Epithelial cell of esophagus (primary cell): ENCODE measurements around the gene GRIN2A.

Source experiments
- DNase-seq: peaks from one replicate; pipeline ENCODE4 v3.0.0; 2010; ENCODE audit warnings: low read depth
- H3K4me3 ChIP-seq: 2 replicates; pipeline ENCODE4 v1.5.1; 2011; ENCODE audit warnings: mild to moderate bottlenecking, low read length, control low read depth
- CTCF ChIP-seq: IDR thresholded peaks from 2 replicates; pipeline ENCODE4 v1.5.1; 2011; ENCODE audit warnings: low read depth, mild to moderate bottlenecking, low read length, control low read depth, inconsistent platforms; ENCODE audit not compliant: insufficient read depth; ENCODE audit errors: missing control alignments

The GRIN2A gene

DNA sequence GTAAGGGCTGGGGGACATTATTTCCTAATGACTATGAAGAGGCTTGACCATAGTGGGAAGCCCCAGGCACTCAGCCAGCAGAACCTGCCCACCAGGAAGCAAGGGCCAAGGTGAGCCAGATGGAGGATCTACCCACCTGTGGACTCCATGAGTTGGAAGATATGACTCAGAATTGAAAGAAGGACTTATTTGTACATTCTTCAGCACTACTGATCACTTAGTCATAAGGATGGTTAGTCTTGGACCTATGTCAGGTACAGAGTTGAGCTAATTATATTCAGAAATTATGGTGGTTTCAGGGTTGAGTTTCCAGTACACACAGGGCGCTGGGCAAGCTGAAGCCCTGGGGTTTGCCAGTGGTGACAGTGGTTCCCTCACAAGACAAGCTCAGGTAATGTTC lies 24.0 kb upstream of the GRIN2A start:
- DNase-seq, result peak; percentile 5
- TF ChIP-seq CTCF, result no peak
- H3K4me3 ChIP-seq, result no peak overlapping the region

GRCh38 chr16:10205688-10206087 lies 23.5 kb upstream of the GRIN2A start:
- TF ChIP-seq CTCF, result no peak
- H3K4me3 ChIP-seq, result no peak overlapping the region
- no peak for DNase-seq

GRCh38 chr16:10202649-10203048 lies 20.4 kb upstream of the GRIN2A start:
- no peak overlapping the region for H3K4me3 ChIP-seq
- DNase-seq, result no peak
- no peak for TF ChIP-seq CTCF

DNA sequence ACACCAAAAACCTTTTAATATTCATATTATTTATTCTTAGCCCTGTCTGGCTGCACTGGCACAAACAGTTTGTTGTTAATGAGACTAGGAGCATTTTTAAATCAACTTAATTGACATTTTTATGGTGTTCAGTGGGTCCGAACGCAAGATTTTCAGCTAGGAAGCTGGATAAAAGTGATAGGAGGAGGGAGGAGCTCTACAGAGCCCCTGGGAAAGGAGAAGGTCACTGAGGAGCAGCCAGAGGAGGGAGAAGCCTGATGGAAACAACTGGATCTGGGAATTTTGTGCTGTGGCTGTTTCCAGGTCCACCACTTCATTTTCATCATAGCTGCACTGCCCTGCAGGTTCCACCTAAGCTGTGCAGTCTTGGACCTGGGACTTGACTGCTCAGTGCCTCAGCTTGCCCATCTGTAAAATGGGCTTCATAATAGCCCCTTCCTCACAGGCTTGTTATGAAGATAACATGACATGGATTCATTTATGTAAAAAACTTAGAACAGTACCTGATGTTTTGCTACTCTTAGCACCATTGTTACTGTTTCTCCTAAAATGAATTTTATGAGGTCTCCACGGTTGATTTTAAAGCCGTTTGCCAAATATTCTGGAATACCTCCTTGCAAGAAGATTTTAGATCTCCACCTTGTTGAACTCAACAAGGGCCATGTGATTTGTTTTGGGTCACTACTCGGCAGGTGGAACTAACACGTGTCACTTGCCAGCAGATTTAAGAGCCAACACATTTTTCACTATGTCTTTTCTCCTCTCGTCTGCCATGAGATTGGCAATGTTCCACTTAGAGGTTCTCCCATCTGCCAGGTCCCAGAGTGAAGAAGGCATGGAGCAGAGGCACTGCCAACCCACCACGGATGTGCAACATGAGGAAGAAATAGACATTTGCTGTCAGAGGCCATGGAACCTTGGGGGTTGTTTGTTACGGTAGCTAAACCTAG lies 18.7 kb upstream of the GRIN2A start:
- TF ChIP-seq CTCF, result no peak

GRCh38 chr16:10196999-10197398 lies 14.8 kb upstream of the GRIN2A start:
- TF ChIP-seq CTCF, result no peak
- DNase-seq, result no peak
- no peak overlapping the region for H3K4me3 ChIP-seq

More for the DNA sequence above, 18.7 kb upstream of the GRIN2A start:
- no peak overlapping the region for H3K4me3 ChIP-seq
- no peak for DNase-seq

GRCh38 chr16:10191096-10191495 lies 8.9 kb upstream of the GRIN2A start:
- no peak overlapping the region for H3K4me3 ChIP-seq
- no peak for TF ChIP-seq CTCF
- no peak for DNase-seq
